ENCODE measurements around the gene SNAP25.
A peak's percentile ranks its signal among the peaks of the same experiment; 100 is the strongest.

SNAP25 gene

DNA sequence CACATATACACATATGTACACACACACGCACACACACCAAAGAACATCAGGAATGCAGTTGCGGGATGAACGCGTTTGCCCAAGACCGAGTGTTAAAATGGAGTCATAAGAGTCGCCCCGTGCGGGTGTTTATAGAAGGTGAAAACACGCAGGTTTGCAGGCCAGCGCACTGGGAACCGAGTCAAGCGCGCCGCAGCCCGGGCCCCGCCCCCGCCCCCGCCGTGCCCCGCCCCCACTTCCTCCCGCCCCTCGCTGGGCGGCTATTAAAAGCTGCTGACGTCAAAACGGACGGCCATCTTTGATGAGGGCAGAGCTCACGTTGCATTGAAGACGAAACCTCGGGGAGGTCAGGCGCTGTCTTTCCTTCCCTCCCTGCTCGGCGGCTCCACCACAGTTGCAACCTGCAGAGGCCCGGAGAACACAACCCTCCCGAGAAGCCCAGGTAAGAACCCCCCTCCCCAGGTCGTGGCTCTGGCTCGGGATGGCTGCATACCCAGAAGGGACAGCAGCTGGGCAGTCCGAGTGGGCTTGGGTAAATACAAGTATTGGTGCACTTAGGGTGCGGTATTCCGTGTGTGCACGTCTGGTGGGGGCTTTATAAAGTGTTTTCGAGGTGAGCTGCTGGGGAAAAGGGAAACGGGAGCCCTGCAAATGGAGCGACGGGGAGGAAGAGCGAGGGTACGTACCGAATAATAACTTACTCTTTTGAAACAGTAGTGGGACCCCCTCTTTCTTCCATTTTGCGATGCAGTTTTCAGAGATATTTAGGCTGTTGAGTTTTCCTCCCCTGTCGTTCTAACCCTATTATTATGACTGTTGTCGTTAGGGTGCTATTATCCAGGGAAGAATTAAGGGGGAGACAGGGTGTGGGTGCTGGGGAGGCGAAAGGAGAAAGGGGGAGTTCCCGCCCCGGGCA, at the start of gene SNAP25:
Gene SNAP25 (plus strand): TSS at position 295 of the 916 bp plus-strand sequence. CDS start 56,662 bp downstream, outside the sequence.
- DNase-seq: peak; percentile 85 to 97

DNA sequence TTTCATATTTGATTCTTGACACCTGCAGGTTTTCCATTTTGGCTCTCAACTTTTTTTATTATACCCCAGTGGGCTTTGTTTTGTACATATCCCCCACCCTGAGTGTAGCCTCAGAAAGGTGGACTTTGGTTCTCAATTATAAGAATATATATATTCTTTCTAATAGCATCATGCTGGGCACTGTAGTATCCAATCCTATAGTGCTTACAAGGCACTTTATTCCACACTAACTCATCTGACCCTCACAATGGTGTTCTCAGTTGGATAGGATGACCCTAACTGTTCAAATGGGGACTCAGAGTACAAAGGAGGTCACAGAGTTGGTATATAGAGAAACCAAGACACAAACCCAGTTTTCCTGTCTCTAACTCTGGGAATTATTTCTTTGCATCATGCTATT, 48.9 kb upstream of the SNAP25 start:
- DNase-seq: no peak

GRCh38 chr20:10170261-10170660, 48.4 kb upstream of the SNAP25 start:
- DNase-seq: no peak

DNA sequence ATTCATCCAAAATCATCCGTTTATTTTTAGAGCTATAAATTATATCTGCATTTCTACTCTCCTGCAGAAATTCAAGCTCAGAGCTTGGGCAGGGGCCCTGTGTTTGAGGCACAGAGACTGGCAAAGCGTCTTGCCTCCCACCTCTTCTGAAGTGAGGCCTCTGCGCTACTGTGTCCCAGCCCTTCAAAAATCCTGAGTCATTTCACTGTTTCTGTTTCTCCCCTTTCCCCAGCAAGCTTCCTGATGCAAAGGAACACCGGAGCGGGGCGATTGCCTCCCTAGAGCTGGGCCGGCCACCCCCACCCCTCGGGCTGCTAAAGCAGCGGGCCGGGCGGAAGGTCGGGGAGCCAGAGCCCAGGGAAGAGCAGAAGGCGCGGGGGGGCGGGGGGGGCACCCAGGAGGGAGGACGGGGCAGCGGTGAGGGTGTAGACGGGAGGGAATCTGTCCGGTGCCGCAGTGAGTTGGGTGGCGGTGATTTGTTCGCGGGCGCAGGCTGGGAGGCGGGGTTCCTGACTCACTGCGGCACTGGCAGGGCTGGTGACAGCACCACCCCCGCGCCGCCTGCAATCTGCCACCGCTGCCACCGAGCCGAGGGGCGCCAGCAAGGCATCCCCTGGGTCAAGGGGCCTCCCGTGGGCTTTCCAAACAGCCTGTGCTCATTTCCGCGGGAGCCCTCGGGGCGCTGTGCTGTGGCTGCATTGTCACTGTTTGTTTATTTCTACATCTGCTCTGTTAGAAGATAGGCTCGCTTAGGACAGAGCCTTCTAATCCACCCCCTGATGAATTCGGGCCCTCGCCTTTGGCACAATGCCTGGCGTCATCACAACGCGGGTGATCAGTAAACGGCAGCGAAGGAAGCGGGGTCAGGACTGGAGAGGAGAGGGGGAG, 46.5 kb upstream of the SNAP25 start:
- DNase-seq: no peak

DNA sequence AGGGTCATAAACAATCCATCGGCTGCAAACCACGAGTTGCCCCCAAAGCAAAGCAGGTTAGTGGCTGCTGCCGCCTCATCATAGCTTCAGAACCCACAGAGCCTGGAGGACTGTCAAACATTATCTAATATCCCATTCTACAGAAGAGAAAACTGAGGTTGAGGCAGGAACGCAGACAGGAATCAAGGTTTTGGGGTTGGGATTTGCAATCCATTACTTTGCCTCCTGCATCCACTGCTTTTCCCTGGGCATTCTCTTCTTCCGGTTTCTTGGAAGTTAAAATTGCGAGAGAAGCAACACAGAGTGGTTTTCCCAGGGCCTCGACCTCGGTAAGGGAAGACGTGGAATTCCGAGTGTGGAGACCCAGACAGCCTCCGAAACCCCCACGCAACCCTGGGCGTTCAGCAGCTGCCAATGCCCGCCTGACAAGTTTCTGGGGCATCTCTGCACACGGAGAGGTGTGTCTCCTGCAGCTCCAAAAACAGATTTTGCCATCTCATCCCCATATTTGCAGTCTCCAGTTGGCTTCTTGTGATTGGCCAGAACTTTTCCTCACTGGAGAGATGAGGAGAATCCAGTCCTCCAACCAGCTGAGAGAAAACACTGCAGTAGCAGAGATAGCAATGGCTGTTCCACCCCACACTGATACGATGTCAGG, 45.5 kb upstream of the SNAP25 start:
- no peak for DNase-seq

GRCh38 chr20:10174400-10174799, 44.2 kb upstream of the SNAP25 start:
- no peak for DNase-seq

GRCh38 chr20:10177326-10177725, 41.3 kb upstream of the SNAP25 start:
- DNase-seq: peak; percentile 62 to 89

DNA sequence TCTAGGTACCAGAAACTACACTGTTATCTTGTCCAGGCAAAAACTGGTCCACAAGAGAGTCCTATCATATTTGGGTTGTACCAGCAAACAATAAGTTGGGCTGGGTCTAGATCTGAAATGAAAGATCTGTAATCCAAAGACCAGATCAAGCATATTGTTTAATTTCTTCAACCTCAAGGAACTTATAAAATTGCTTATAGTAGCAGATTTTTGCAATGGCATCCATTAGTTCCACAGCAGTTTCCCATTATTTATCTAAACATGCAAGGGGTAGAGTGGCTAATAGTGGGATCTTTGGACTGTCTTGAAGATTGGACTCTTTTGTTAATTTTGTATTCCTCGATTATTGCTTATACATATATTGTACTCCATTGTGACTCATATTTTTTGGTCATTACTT, 40.5 kb upstream of the SNAP25 start:
- no peak for DNase-seq

DNA sequence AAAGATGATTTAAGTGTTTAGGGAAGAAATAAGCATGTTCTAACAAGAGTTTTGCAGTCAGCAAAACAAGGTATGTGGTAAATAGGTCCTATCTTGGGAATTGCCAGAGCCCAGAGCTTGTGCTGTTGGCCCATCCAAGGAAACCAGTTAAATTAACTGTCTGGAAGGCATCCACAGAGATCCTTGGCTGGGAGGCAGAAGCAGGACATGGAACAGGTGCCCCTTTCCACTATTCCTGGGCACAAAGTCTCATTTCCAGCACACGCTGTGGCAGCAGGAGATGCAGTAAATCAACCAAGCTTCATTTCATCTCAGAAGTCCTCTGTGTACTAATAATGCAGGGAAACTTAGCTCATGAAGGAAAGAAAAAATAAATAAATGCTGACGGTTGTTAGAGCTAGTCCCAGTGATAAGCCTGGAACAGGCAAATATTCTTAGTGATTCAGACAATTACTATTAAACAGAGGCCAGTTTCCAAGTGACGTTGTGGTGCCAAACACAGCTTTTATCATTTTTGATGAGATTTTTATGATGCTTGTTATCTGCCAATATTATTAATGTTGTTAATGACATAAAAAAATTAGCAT, 39.8 kb upstream of the SNAP25 start:
- DNase-seq: peak; percentile 92 to 96

DNA sequence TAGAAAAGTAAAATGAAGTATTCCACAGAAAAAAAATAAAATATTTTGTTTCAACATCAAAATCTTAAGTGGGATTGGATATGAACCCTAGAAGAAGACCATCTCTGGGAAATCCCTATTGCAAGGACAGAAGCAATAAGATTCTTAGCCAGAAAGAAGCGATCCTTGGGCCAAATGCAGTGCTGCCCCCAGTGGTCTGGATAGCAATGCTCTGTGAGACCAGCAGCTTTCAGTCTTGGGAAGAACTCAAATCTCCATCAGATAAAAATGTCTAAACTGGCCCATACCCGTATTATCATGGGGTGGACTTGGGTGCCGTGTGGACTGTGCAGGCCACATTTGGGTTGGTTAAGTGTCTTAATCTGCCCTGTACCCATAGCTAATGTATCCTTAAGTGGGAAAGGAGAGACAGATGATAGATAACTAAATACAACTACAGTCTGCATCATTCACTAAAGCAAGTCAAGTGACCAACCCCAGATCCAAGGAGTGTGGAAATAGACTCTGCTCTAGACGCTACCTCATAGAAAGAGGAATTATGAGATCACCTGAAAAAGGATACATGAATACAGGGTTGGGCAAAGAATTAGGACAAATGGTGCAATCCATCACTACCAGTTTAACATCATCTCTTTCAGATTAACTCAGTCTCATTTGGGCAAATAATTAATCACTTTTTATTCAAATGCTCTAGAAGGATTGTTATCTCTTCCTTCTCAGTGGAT, 38.9 kb upstream of the SNAP25 start:
- peak in 1 of 2 experiments; percentile 62 for DNase-seq

- peak; percentile 87 to 93 for DNase-seq
Measured at GRCh38 chr20:10180651-10181235, 37.9 kb upstream of the SNAP25 start.

GRCh38 chr20:10185741-10186558, 32.7 kb upstream of the SNAP25 start:
- DNase-seq: peak; percentile 99 to 100

DNA sequence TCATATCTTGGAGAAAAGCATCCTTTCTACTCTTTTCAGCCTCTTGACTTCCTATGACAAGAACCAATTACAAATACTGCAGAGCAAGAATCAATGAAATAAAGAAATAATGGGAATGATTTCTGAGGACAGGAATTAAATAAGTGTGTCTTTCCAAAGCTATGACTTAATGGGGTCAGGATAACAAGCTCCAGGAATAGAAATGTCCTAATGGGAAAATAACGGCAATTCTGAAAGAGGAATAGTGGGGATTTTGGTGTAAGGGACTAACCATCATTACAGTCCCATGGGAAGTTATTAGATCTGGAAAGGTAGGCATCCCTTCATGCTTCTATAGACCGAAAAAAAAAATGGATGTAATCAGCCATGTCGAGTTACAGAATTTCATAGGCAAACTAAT, 28.2 kb upstream of the SNAP25 start:
- no peak for DNase-seq

DNA sequence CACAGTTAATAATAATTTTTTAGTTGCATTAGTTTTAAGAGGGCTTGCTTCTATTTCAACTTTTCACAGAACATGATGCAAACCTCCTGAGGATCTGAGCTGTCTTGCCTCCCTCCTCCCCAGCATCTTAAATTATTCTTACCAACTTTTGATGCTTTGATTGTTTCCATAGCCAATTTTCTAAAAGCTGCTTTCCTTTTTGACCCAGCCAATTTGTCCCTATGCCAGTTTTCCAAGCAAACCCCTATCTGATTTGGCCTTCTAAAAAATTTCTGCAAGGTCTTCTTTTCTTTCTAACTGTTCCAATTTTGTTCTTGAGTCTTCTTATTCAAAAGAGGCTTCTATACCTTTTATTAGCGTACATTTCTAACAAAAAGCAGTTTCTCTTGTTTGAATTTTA, 26.5 kb upstream of the SNAP25 start:
- no peak for DNase-seq

DNA sequence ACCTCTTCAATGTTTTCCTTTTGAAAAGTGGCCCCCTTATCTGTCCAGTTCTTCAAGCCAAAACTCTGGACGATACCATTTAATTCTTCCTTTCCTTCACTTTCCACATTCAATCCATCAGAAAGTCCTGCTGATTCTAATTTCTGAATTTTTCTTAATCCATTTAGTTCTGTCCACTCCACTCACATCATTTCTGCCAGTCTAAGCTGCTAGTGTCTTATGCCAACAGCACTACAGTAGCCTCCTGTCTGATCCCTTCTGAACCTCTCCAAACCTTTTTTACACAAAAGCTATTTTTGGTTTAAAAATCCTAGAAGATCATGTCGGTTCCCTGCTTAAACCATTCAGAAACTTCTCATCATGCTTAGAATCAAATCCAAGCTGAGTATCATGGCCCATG, 24.5 kb upstream of the SNAP25 start:
- DNase-seq: no peak

DNA sequence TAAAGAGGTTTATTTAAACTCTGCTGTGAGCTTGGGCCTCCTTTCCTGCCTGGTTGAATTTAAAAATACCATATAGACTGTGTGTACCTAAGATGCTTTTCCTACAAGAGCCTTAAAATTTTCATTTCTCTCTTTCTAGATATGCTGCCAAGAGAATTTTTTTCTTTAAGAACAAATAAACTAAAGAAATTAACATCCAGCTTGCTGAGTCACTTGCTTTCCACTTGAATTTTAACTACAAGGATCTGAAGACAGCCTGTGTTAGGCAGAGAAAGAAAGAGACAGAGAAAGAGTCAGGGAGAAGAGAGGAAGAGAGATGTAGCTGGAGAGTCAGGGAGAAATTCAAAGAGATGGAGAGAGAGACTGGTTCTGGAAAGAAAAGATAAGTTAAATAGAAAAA, 18.3 kb upstream of the SNAP25 start:
- no peak for DNase-seq

DNA sequence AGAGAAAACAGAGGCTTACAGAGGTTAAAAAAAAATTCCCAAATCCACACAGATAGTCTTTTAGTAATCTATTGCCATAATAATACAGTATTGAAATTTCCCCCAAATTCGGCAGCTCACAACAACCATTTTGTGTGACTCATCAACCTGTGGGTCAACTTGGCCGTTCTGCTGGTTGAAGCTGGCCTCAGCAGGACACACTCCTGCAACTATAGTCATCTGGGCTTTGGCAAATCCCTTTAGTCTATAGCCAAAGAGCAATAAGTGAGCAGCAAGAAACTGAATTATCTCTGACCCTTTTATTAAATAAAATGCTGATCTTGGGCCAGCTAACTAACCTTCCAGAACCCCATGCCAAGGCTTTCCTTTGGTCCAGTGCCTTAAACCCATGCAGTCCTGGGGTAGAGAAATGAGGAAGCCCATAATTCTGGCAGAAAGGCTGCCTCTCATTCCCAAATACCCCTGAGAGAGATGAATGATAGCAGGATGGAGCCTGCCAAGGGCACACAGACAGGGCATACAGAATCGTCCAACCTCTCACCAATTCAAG, 17.2 kb upstream of the SNAP25 start:
- DNase-seq: peak; percentile 36 to 83

DNA sequence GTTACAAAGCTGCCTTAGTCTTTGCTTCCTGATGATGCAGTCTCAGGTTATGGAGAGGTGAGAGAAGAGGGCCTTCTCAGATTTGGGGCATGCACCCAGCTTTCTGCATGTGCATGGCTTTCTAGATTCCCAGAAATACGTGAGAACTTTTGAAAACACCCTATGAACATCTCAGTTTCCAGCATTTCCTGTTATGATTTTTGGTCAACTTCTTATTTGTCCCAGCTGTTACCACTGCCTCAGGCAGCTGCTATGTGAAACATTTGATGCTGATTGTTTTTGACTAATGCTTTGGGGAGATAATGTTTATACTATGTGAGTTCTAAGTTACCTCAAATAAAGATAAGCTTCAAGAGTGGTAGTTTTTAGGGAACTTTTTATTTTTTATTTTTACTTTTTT, 9.5 kb upstream of the SNAP25 start:
- DNase-seq: no peak

DNA sequence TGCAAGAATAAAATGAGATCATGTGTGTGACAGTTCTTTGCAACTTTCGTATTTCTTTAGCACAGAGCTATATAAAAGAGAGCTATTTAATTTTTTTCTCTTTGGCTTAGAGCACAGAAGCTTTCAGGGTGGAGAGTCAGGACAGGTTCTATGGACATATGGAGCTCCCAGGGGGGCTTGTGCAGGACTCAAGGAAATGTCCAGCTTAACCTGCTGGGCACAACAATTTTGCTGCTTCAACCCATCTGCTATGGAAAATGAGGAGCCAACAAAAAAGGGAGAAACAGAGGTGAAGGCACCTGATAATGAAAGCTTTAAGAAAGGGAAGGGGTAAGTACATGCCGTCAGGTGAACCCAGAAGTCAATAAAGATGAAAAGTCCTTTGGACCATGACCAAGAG, 5.1 kb upstream of the SNAP25 start:
- no peak for DNase-seq

GRCh38 chr20:10216146-10216791, 2.4 kb upstream of the SNAP25 start:
- DNase-seq: no peak

Measured in NCI-H446 (cell line).